HEK293 (cell line): ENCODE results near the gene VASP.
A peak's percentile ranks its signal among the peaks of the same experiment; 100 is the strongest.

Experiments
- GLIS1 ChIP-seq: fragments of 450-650 bp; formaldehyde crosslinking; IDR thresholded peaks from 2 replicates; pipeline ENCODE4 v1.5.1; 2016; ENCODE audit warnings: missing biosample characterization, missing genetic modification characterization
- KLF1 ChIP-seq: fragments of 450-650 bp; formaldehyde crosslinking; IDR thresholded peaks from 2 replicates; pipeline ENCODE4 v1.5.1; 2016; ENCODE audit warnings: missing biosample characterization, missing genetic modification characterization
- MEIS1 ChIP-seq: sonication (generic); formaldehyde crosslinking; IDR thresholded peaks from 2 replicates; pipeline ENCODE4 v1.8.1; 2022; ENCODE audit warnings: missing genetic modification reagents, mild to moderate bottlenecking, borderline replicate concordance
- MZF1 ChIP-seq: fragments of 450-650 bp; formaldehyde crosslinking; IDR thresholded peaks from 2 replicates; pipeline ENCODE4 v1.5.1; 2017; ENCODE audit warnings: missing biosample characterization, missing genetic modification characterization, borderline replicate concordance
- PRDM1 ChIP-seq: fragments of 450-650 bp; formaldehyde crosslinking; IDR thresholded peaks from 2 replicates; pipeline ENCODE4; 2016; ENCODE audit warnings: missing biosample characterization, missing genetic modification characterization
- REST ChIP-seq: fragments of 450-650 bp; formaldehyde crosslinking; IDR thresholded peaks from 2 replicates; pipeline ENCODE4 v1.5.1; 2016; ENCODE audit warnings: missing biosample characterization, missing genetic modification characterization
- SP7 ChIP-seq: fragments of 450-650 bp; formaldehyde crosslinking; IDR thresholded peaks from 2 replicates; pipeline ENCODE4 v1.5.1; 2016; ENCODE audit warnings: missing biosample characterization, missing genetic modification characterization
- ZBTB1 ChIP-seq: fragments of 450-650 bp; formaldehyde crosslinking; IDR thresholded peaks from 2 replicates; pipeline ENCODE4 v1.5.1; 2016; ENCODE audit warnings: missing biosample characterization, missing genetic modification characterization
- ZBTB21 ChIP-seq: fragments of 450-650 bp; formaldehyde crosslinking; IDR thresholded peaks from 2 replicates; pipeline ENCODE4 v1.5.1; 2017; ENCODE audit warnings: missing biosample characterization, missing genetic modification characterization
- ZNF157 ChIP-seq: fragments of 450-650 bp; formaldehyde crosslinking; IDR thresholded peaks from 2 replicates; pipeline ENCODE4 v1.5.1; 2016; ENCODE audit warnings: missing biosample characterization, missing genetic modification characterization
- ZNF169 ChIP-seq: fragments of 450-650 bp; formaldehyde crosslinking; IDR thresholded peaks from 2 replicates; pipeline ENCODE4 v1.5.1; 2016; ENCODE audit warnings: missing biosample characterization, missing genetic modification characterization
- ZNF184 ChIP-seq: fragments of 450-650 bp; IDR thresholded peaks from 2 replicates; pipeline ENCODE4 v1.5.1; 2018; ENCODE audit warnings: missing biosample characterization, mild to moderate bottlenecking, missing genetic modification characterization
- ZNF19 ChIP-seq: fragments of 450-650 bp; formaldehyde crosslinking; IDR thresholded peaks from 2 replicates; pipeline ENCODE4; 2016; ENCODE audit warnings: missing biosample characterization, missing genetic modification characterization, low read depth
- ZNF292 ChIP-seq: fragments of 450-650 bp; formaldehyde crosslinking; IDR thresholded peaks from 2 replicates; pipeline ENCODE4 v1.5.1; 2016; ENCODE audit warnings: low read depth, missing biosample characterization, missing genetic modification characterization, borderline replicate concordance
- ZNF404 ChIP-seq: fragments of 450-650 bp; formaldehyde crosslinking; IDR thresholded peaks from 2 replicates; pipeline ENCODE4 v1.5.1; 2017; ENCODE audit warnings: missing biosample characterization, missing genetic modification characterization
- ZNF423 ChIP-seq: fragments of 450-650 bp; formaldehyde crosslinking; IDR thresholded peaks from 2 replicates; pipeline ENCODE4 v1.5.1; 2016; ENCODE audit warnings: missing biosample characterization, missing genetic modification characterization
- ZNF433 ChIP-seq: fragments of 450-650 bp; formaldehyde crosslinking; IDR thresholded peaks from 2 replicates; pipeline ENCODE4 v1.5.1; 2016; ENCODE audit warnings: missing biosample characterization, missing genetic modification characterization, low read depth
- ZNF473 ChIP-seq: fragments of 450-650 bp; formaldehyde crosslinking; IDR thresholded peaks from 2 replicates; pipeline ENCODE4 v1.5.1; 2017; ENCODE audit warnings: missing biosample characterization, missing genetic modification characterization
- ZNF488 ChIP-seq: fragments of 450-650 bp; formaldehyde crosslinking; IDR thresholded peaks from 2 replicates; pipeline ENCODE4 v1.5.1; 2016; ENCODE audit warnings: missing biosample characterization, missing genetic modification characterization
- ZNF501 ChIP-seq: fragments of 450-650 bp; formaldehyde crosslinking; IDR thresholded peaks from 2 replicates; pipeline ENCODE4 v1.5.1; 2016; ENCODE audit warnings: missing biosample characterization, missing genetic modification characterization
- ZNF530 ChIP-seq: fragments of 450-650 bp; formaldehyde crosslinking; IDR thresholded peaks from 2 replicates; pipeline ENCODE4 v1.5.1; 2016; ENCODE audit warnings: low read depth, missing biosample characterization, missing genetic modification characterization
- ZNF585B ChIP-seq: fragments of 450-650 bp; formaldehyde crosslinking; IDR thresholded peaks from 2 replicates; pipeline ENCODE4 v1.5.1; 2016; ENCODE audit warnings: missing biosample characterization, missing genetic modification characterization
- ZNF610 ChIP-seq: fragments of 450-650 bp; formaldehyde crosslinking; IDR thresholded peaks from 2 replicates; pipeline ENCODE4 v1.5.1; 2016; ENCODE audit warnings: missing biosample characterization, missing genetic modification characterization, borderline replicate concordance
- ZNF658 ChIP-seq: fragments of 450-650 bp; formaldehyde crosslinking; IDR thresholded peaks from 2 replicates; pipeline ENCODE4; 2016; ENCODE audit warnings: missing biosample characterization, missing genetic modification characterization
- ZSCAN30 ChIP-seq: fragments of 450-650 bp; IDR thresholded peaks from 2 replicates; pipeline ENCODE4 v1.5.1; 2018; ENCODE audit warnings: missing biosample characterization, mild to moderate bottlenecking, missing genetic modification characterization, moderate library complexity
- TF ChIP-seq, protein P1 (sequence below): fragments of 450-650 bp; formaldehyde crosslinking; IDR thresholded peaks from 2 replicates; pipeline ENCODE4 v1.5.1; 2017; ENCODE audit warnings: missing biosample characterization, missing genetic modification characterization
- TF ChIP-seq, protein P2 (sequence below): fragments of 450-650 bp; formaldehyde crosslinking; IDR thresholded peaks from 2 replicates; pipeline ENCODE4; 2016; ENCODE audit warnings: missing biosample characterization, missing genetic modification characterization
- TF ChIP-seq, protein P3 (sequence below): fragments of 450-650 bp; formaldehyde crosslinking; conservative IDR thresholded peaks from 2 replicates; pipeline ENCODE4 v1.5.1; 2016; ENCODE audit warnings: low read depth, missing biosample characterization, missing genetic modification characterization
- TF ChIP-seq, protein P4 (sequence below): fragments of 450-650 bp; formaldehyde crosslinking; IDR thresholded peaks from 2 replicates; pipeline ENCODE4 v1.5.1; 2016; ENCODE audit warnings: missing biosample characterization, missing genetic modification characterization
- TF ChIP-seq, protein P5 (sequence below): fragments of 450-650 bp; formaldehyde crosslinking; IDR thresholded peaks from 2 replicates; pipeline ENCODE4 v1.5.1; 2017; ENCODE audit warnings: missing biosample characterization, missing genetic modification characterization

Gene VASP

GRCh38 chr19:45526143-45526542 is 18.9 kb downstream of the VASP start (continued):
- TF ChIP-seq MZF1 (tag by site-specific recombination), result no peak
- TF ChIP-seq, protein P1, sequence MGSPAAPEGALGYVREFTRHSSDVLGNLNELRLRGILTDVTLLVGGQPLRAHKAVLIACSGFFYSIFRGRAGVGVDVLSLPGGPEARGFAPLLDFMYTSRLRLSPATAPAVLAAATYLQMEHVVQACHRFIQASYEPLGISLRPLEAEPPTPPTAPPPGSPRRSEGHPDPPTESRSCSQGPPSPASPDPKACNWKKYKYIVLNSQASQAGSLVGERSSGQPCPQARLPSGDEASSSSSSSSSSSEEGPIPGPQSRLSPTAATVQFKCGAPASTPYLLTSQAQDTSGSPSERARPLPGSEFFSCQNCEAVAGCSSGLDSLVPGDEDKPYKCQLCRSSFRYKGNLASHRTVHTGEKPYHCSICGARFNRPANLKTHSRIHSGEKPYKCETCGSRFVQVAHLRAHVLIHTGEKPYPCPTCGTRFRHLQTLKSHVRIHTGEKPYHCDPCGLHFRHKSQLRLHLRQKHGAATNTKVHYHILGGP, result no peak
- no peak for TF ChIP-seq ZNF530 (tag by site-specific recombination)
- no peak for TF ChIP-seq ZNF658 (tag by site-specific recombination)
- TF ChIP-seq, protein P2, sequence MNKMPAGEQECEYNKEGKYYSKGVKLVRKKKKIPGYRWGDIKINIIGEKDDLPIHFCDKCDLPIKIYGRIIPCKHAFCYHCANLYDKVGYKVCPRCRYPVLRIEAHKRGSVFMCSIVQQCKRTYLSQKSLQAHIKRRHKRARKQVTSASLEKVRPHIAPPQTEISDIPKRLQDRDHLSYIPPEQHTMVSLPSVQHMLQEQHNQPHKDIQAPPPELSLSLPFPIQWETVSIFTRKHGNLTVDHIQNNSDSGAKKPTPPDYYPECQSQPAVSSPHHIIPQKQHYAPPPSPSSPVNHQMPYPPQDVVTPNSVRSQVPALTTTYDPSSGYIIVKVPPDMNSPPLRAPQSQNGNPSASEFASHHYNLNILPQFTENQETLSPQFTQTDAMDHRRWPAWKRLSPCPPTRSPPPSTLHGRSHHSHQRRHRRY, result no peak
- no peak for TF ChIP-seq ZNF292 (tag by site-specific recombination)
- no peak for TF ChIP-seq ZNF423 (tag by site-specific recombination)
- TF ChIP-seq ZNF585B (tag by site-specific recombination), result no peak
- TF ChIP-seq ZNF610 (tag by site-specific recombination), result no peak
- TF ChIP-seq KLF1 (tag by site-specific recombination), result peak; percentile 51; the same call in 1 of the 2 replicates
- no peak for TF ChIP-seq ZBTB1
- no peak for TF ChIP-seq ZNF404 (tag by site-specific recombination)
- TF ChIP-seq GLIS1, result peak; percentile 60
- TF ChIP-seq ZNF19 (tag by site-specific recombination), result no peak
- TF ChIP-seq, protein P3, sequence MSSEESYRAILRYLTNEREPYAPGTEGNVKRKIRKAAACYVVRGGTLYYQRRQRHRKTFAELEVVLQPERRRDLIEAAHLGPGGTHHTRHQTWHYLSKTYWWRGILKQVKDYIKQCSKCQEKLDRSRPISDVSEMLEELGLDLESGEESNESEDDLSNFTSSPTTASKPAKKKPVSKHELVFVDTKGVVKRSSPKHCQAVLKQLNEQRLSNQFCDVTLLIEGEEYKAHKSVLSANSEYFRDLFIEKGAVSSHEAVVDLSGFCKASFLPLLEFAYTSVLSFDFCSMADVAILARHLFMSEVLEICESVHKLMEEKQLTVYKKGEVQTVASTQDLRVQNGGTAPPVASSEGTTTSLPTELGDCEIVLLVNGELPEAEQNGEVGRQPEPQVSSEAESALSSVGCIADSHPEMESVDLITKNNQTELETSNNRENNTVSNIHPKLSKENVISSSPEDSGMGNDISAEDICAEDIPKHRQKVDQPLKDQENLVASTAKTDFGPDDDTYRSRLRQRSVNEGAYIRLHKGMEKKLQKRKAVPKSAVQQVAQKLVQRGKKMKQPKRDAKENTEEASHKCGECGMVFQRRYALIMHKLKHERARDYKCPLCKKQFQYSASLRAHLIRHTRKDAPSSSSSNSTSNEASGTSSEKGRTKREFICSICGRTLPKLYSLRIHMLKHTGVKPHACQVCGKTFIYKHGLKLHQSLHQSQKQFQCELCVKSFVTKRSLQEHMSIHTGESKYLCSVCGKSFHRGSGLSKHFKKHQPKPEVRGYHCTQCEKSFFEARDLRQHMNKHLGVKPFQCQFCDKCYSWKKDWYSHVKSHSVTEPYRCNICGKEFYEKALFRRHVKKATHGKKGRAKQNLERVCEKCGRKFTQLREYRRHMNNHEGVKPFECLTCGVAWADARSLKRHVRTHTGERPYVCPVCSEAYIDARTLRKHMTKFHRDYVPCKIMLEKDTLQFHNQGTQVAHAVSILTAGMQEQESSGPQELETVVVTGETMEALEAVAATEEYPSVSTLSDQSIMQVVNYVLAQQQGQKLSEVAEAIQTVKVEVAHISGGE (tag by site-specific recombination), result no peak
- TF ChIP-seq ZNF501 (tag by site-specific recombination), result no peak
- TF ChIP-seq ZNF433 (tag by site-specific recombination), result no peak
- TF ChIP-seq ZNF157 (tag by site-specific recombination), result no peak
- TF ChIP-seq MEIS1 (CRISPR knock-in tag), result no peak
- TF ChIP-seq ZNF184 (tag by site-specific recombination), result no peak
- TF ChIP-seq PRDM1, result peak; percentile 37; the same call in 1 of the 2 replicates
- TF ChIP-seq ZNF169 (tag by site-specific recombination), result no peak
- no peak for TF ChIP-seq ZNF488
- no peak for TF ChIP-seq SP7 (tag by site-specific recombination)
- no peak for TF ChIP-seq ZNF473 (tag by site-specific recombination)
- TF ChIP-seq, protein P4, sequence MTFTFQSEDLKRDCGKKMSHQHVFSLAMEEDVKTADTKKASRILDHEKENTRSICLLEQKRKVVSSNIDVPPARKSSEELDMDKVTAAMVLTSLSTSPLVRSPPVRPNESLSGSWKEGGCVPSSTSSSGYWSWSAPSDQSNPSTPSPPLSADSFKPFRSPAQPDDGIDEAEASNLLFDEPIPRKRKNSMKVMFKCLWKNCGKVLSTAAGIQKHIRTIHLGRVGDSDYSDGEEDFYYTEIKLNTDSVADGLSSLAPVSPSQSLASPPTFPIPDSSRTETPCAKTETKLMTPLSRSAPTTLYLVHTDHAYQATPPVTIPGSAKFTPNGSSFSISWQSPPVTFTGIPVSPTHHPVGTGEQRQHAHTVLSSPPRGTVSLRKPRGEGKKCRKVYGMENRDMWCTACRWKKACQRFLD (tag by site-specific recombination), result no peak
- TF ChIP-seq, protein P5, sequence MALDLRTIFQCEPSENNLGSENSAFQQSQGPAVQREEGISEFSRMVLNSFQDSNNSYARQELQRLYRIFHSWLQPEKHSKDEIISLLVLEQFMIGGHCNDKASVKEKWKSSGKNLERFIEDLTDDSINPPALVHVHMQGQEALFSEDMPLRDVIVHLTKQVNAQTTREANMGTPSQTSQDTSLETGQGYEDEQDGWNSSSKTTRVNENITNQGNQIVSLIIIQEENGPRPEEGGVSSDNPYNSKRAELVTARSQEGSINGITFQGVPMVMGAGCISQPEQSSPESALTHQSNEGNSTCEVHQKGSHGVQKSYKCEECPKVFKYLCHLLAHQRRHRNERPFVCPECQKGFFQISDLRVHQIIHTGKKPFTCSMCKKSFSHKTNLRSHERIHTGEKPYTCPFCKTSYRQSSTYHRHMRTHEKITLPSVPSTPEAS, result no peak
- no peak for TF ChIP-seq REST
- no peak for TF ChIP-seq ZBTB21
- no peak for TF ChIP-seq ZSCAN30 (tag by site-specific recombination)
